Measurements from ENCODE around the gene PRKG2.

- no peak for TF ChIP-seq POLR2A (IDR thresholded peaks at IDR 0.05)
- TF ChIP-seq, protein P1, sequence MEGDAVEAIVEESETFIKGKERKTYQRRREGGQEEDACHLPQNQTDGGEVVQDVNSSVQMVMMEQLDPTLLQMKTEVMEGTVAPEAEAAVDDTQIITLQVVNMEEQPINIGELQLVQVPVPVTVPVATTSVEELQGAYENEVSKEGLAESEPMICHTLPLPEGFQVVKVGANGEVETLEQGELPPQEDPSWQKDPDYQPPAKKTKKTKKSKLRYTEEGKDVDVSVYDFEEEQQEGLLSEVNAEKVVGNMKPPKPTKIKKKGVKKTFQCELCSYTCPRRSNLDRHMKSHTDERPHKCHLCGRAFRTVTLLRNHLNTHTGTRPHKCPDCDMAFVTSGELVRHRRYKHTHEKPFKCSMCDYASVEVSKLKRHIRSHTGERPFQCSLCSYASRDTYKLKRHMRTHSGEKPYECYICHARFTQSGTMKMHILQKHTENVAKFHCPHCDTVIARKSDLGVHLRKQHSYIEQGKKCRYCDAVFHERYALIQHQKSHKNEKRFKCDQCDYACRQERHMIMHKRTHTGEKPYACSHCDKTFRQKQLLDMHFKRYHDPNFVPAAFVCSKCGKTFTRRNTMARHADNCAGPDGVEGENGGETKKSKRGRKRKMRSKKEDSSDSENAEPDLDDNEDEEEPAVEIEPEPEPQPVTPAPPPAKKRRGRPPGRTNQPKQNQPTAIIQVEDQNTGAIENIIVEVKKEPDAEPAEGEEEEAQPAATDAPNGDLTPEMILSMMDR (IDR thresholded peaks at IDR 0.05): no peak
These were observed 175.6 kb downstream of the PRKG2 start for GRCh38 chr4:81039351-81039972.
